GM23248 (cell line): ENCODE data around the gene AKTIP. TPM values are rescaled to one million over a fixed set of nuclear protein-coding genes. Genes with fewer than 3 reads are reported as not detected.

ENCODE experiments used
- DNase-seq: peaks from one replicate; pipeline ENCODE4 v3.0.0-alpha.2; 2015
- H2AFZ ChIP-seq: fragments of 200-600 bp; sonication (generic); 2 replicates; pipeline ENCODE4 v1.6.1; 2016; ENCODE audit warnings: antibody characterized with exemption
- H3F3A ChIP-seq: fragments of 200-600 bp; sonication (generic); 2 replicates; pipeline ENCODE4 v1.6.1; 2016; ENCODE audit warnings: mild to moderate bottlenecking, antibody characterized with exemption, mixed run types; ENCODE audit not compliant: insufficient read depth
- H3K27ac ChIP-seq: fragments of 200-600 bp; sonication (generic); 2 replicates; pipeline ENCODE4 v1.5.1; 2016; ENCODE audit warnings: mild to moderate bottlenecking
- H3K27me3 ChIP-seq: fragments of 200-600 bp; sonication (generic); replicated peaks from 2 replicates; pipeline ENCODE4 v1.6.1; 2016; ENCODE audit warnings: mild to moderate bottlenecking; ENCODE audit not compliant: insufficient read depth
- H3K36me3 ChIP-seq: fragments of 200-600 bp; sonication (generic); 2 replicates; pipeline ENCODE4 v1.6.1; 2016; ENCODE audit warnings: low read depth, mild to moderate bottlenecking
- H3K4me1 ChIP-seq: fragments of 200-600 bp; sonication (generic); 2 replicates; pipeline ENCODE4 v1.6.1; 2016; ENCODE audit warnings: mild to moderate bottlenecking; ENCODE audit not compliant: insufficient read depth
- H3K4me2 ChIP-seq: fragments of 200-600 bp; sonication (generic); one replicate; pipeline ENCODE4 v1.6.1; 2016; ENCODE audit warnings: mild to moderate bottlenecking; ENCODE audit not compliant: unreplicated experiment
- H3K4me3 ChIP-seq: fragments of 200-600 bp; sonication (generic); 2 replicates; pipeline ENCODE4 v1.5.1; 2016; ENCODE audit warnings: mild to moderate bottlenecking
- H3K79me2 ChIP-seq: fragments of 200-600 bp; sonication (generic); 2 replicates; pipeline ENCODE4 v1.6.1; 2016; ENCODE audit warnings: mild to moderate bottlenecking; ENCODE audit not compliant: insufficient read depth
- H3K9ac ChIP-seq: fragments of 200-600 bp; sonication (generic); 2 replicates; pipeline ENCODE4 v1.6.1; 2016; ENCODE audit warnings: mild to moderate bottlenecking
- H3K9me2 ChIP-seq: fragments of 200-600 bp; sonication (generic); 2 replicates; pipeline ENCODE4 v1.6.1; 2016; ENCODE audit warnings: mixed run types, mild to moderate bottlenecking, moderate library complexity; ENCODE audit not compliant: insufficient read depth
- H3K9me3 ChIP-seq: fragments of 200-600 bp; sonication (generic); one replicate; pipeline ENCODE4 v1.6.1; 2017; ENCODE audit warnings: low read depth
- H4K20me1 ChIP-seq: fragments of 200-600 bp; sonication (generic); 2 replicates; pipeline ENCODE4 v1.6.0; 2016; ENCODE audit not compliant: insufficient read depth
- EZH2 ChIP-seq: fragments of 200-600 bp; sonication (generic); IDR thresholded peaks from 2 replicates; pipeline ENCODE4 v1.6.1; 2018; ENCODE audit warnings: antibody characterized with exemption, mild to moderate bottlenecking; ENCODE audit not compliant: insufficient read depth, poor library complexity, severe bottlenecking
- EZH2phosphoT487 ChIP-seq: fragments of 200-600 bp; sonication (generic); IDR thresholded peaks from 2 replicates; pipeline ENCODE4 v1.6.1; 2018; ENCODE audit warnings: antibody characterized with exemption, moderate library complexity, mild to moderate bottlenecking, low read depth; ENCODE audit not compliant: insufficient read depth
- WGBS, 2 experiments: methylation state at CpG; one replicate each; pipeline ENCODE4 v1.1.6; 2015 to 2017; ENCODE audit warnings: low lambda C conversion rate in 2 of 2, low coverage in 1 of 2; ENCODE audit errors: missing lambda C conversion rate in 2 of 2; 5-methylcytosine and 5-hydroxymethylcytosine counted together
- in situ Hi-C: fragments of 300-500 bp; cut with MboI; formaldehyde crosslinking; loops from 2 replicates; pipeline ENCODE4 v1.15.0; 2020
- polyA plus RNA-seq: library from polyadenylated mRNA; unstranded; fragments of >200 nt; fragmentation: Nextera tagmentation; extraction: Ambion mirVana; gene quantifications from 2 replicates; pipeline ENCODE4 v1.2.1, GENCODE V29; 2016
- total RNA-seq: library from RNA; depleted of rRNA; stranded (reverse); fragments of >200 nt; shearing (Covaris generic); gene quantifications from 2 replicates; pipeline ENCODE4 v1.2.3, GENCODE V29; 2014

The AKTIP gene
- total and polyA plus RNA-seq, 2 experiments from 2014 or later, result 16.4 to 23.7 TPM

DNA sequence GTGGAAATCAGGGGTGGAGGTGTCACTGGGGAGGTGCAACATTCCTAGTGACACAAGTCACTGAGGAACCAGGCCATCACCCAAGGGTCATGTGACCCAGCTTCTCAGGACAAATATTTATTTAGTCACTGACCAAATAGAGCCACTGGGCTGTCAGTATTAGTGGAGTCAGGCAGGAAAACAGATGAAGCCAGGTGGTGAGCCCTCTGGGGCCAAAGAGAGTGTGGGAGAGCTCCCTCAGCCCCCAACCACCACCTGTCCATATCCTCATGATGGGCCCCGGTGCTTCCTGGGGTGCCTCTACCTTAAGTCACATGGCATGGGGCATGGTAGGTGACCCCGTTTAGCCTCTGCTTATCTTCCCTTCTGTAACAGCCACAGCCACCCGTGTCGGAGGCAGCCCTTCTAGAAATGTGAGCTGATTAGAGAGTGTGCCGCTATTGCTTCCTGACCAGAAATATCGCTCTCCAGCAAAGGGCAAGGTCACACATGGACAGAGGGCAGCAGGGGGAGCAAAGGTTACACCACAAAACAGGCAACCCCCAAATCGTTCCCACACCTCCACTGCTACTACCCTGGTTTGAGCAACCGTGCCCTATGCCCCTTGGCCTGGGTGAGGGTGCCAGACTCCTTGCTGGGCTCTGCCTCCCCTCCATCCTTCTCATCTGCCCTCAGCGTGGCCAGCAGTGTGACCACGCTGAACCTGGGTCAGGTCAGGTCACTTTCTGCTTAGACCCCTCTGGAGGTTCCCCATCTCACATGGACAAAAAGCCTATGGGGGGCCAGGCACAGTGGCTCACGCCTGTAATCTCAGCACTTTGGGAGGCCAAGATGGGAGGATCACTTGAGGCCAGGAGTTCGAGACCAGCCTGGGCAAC lies 8.6 kb upstream of the AKTIP start:
- Histone ChIP-seq H3K79me2 (no peaks in the 10 kb centered on the region), H3K9ac (no peak overlapping the region), H3K4me3 (no peak overlapping the region), H3K4me2 (no peak overlapping the region), H3K27ac (no peak overlapping the region), H3K4me1 (peaks cover 15% of the 10 kb centered on the region), H3K9me3 (no peaks in the 10 kb centered on the region), H4K20me1 (no peaks in the 10 kb centered on the region), H2AFZ (no peak overlapping the region), H3K9me2 (no peaks in the 10 kb centered on the region), H3F3A (peaks cover 5% of the 10 kb centered on the region; the same call in 1 of the 2 replicates), H3K27me3 (no peaks in the 10 kb centered on the region), H3K36me3 (no peaks in the 10 kb centered on the region)
- 74 to 76% methylated on average over 12 of the region's 12 CpGs for WGBS, 2 experiments
- in situ Hi-C loops, result no loop called here
- DNase-seq, result no peak
- no peak for TF ChIP-seq EZH2phosphoT487
- no peak for TF ChIP-seq EZH2

GRCh38 chr16:53511084-53511402 lies 8.0 kb upstream of the AKTIP start:
- Histone ChIP-seq H2AFZ (no peak overlapping the region), H3K9ac (no peak overlapping the region), H4K20me1 (no peaks in the 10 kb centered on the region), H3K36me3 (no peaks in the 10 kb centered on the region), H3K4me2 (no peak overlapping the region), H3F3A (peaks cover 8% of the 10 kb centered on the region; the same call in 1 of the 2 replicates), H3K4me1 (peaks cover 18% of the 10 kb centered on the region), H3K27me3 (no peaks in the 10 kb centered on the region), H3K79me2 (no peaks in the 10 kb centered on the region), H3K9me2 (no peaks in the 10 kb centered on the region), H3K9me3 (no peaks in the 10 kb centered on the region), H3K27ac (no peak overlapping the region), H3K4me3 (no peak overlapping the region)
- TF ChIP-seq EZH2 (no peak), EZH2phosphoT487 (no peak)
- 78 to 80% methylated on average over 6 of the region's 6 CpGs for WGBS, 2 experiments
- in situ Hi-C loops, result no loop called here
- no peak for DNase-seq

DNA sequence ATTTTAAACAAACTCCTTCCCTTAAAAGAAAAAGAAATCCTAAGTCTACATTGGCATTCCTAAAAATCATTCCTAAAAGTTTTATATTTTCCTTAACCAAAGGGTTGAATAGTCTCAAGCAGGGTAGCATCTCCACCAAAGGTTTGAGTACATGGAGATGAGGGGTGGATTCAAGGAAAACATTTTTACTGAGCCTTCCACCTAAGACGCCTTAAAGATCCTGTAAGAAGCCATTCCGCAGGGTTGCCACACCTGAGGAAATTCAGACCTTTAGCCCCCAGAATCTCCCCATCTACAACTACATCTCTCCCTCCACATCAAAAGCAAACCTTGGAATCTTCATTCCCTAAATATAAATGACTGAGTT lies 7.7 kb upstream of the AKTIP start:
- 52 to 60% methylated on average over 2 of the region's 2 CpGs for WGBS, 2 experiments
- TF ChIP-seq EZH2phosphoT487 (no peak), EZH2 (no peak)
- no peak for DNase-seq
- Histone ChIP-seq H3F3A (peaks cover 8% of the 10 kb centered on the region; the same call in 1 of the 2 replicates), H3K27me3 (no peaks in the 10 kb centered on the region), H2AFZ (peak overlapping the region; percentile 86), H3K9ac (no peak overlapping the region), H3K4me1 (peaks cover 18% of the 10 kb centered on the region), H3K79me2 (no peaks in the 10 kb centered on the region), H3K9me2 (no peaks in the 10 kb centered on the region), H4K20me1 (no peaks in the 10 kb centered on the region), H3K4me2 (no peak overlapping the region), H3K9me3 (no peaks in the 10 kb centered on the region), H3K36me3 (no peaks in the 10 kb centered on the region), H3K27ac (no peak overlapping the region), H3K4me3 (no peak overlapping the region)
- in situ Hi-C loops, result no loop called here

DNA sequence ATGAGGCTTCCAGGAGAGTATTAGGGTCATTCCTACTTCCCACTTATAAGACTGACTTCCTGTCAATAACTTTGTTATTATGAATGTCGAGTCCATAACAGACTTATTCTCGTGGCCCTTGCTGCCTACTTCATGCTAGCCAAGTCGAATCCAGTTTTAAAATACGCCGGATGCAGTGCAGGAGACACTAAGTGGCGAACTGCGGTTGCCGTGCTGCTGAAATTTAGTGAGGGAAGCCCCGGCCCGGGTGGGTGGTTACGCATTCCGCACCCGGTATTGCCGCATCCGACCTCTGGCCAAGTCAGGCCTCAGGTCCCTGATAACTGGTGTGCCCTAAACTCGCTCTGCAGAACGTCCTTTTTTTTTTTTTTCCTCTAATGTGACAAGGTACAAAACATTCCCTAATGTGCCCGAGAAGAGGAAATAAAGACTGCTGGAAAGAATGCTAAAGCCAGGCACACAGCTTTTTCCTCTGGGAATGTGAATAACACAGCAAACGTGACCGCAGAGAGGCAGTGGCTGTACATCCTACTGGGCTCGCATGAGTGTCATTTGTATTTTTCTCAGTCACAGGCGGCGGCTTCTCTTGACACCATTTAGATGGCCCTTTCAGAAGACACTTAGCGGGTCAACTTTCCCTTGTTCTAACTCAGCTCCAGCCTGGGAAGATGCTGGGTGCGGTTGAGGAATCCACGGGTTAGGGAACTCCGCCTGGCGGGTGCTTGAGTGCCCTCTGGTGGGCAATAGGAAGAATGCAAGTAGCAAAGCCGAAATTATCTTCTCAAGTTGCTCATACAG lies 7.1 kb upstream of the AKTIP start:
- Histone ChIP-seq H2AFZ (peak overlapping the region; percentile 86), H3F3A (peaks cover 8% of the 10 kb centered on the region; the same call in 1 of the 2 replicates), H3K36me3 (no peaks in the 10 kb centered on the region), H3K4me1 (peaks cover 18% of the 10 kb centered on the region), H3K27me3 (no peaks in the 10 kb centered on the region), H3K9me3 (no peaks in the 10 kb centered on the region), H3K9me2 (no peaks in the 10 kb centered on the region), H3K79me2 (no peaks in the 10 kb centered on the region), H3K4me3 (peak overlapping the region; percentile 38; the same call in 1 of the 2 replicates), H3K4me2 (peak overlapping the region; percentile 69), H4K20me1 (no peaks in the 10 kb centered on the region), H3K27ac (no peak overlapping the region), H3K9ac (peak overlapping the region; percentile 33; the same call in 1 of the 2 replicates)
- TF ChIP-seq EZH2phosphoT487, result no peak
- TF ChIP-seq EZH2, result no peak
- DNase-seq, result peak; percentile 79
- 47% methylated on average over 29 of the region's 29 CpGs for WGBS, 2 experiments
- in situ Hi-C loops, result no loop called here
